SK-N-DZ (cell line): ENCODE results near the gene PPP2R1B.
"Not testable (repeated sequence)": the region's sequence is repeated elsewhere in the genome, so short reads cannot be mapped to it uniquely, and the experiment has no call there.

Experiments used
- DNase-seq: peaks from one replicate; pipeline ENCODE4 v3.0.0-alpha.2; 2015; ENCODE audit warnings: low spot score

The PPP2R1B gene

GRCh38 chr11:111726301-111726713 is 39.9 kb downstream of the PPP2R1B start:
- DNase-seq = no peak

- no peak for DNase-seq
Measured at GRCh38 chr11:111725621-111726020, 40.6 kb downstream of the PPP2R1B start.

DNA sequence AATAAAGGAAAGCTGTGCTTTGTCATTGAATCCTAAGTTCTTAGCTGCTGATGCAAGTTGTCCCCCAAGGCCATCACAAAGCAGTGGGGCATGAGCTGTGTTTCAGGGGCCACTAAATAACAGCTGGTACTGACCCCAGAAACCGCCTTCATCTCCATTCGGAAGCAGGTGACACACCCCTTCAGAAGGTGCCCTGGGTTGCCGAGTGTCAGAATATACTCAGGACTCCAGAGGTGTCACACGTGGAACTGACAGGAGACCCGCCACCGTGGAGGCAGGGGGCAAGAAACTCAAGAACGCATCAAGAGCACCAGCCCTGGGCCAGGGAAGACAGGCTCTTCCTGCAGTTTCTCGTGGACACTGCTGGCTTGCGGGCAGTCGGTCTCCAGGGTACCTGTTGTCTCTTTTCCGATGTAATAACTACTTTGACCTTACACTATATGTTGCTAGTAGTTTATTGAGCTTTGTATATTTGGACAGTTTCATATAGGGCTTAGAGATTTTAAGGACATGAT is 41.5 kb downstream of the PPP2R1B start:
- no peak for DNase-seq

DNA sequence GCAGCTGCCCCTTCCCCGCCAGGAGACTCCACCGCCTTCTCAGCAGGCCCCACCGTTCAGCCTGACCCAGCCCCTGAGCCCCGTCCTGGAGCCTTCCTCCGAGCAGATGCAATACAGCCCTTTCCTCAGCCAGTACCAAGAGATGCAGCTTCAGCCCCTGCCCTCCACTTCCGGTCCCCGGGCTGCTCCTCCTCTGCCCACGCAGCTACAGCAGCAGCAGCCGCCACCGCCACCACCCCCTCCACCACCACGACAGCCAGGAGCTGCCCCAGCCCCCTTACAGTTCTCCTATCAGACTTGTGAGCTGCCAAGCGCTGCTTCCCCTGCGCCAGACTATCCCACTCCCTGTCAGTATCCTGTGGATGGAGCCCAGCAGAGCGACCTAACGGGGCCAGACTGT is 42.6 kb downstream of the PPP2R1B start:
- no peak for DNase-seq

DNA sequence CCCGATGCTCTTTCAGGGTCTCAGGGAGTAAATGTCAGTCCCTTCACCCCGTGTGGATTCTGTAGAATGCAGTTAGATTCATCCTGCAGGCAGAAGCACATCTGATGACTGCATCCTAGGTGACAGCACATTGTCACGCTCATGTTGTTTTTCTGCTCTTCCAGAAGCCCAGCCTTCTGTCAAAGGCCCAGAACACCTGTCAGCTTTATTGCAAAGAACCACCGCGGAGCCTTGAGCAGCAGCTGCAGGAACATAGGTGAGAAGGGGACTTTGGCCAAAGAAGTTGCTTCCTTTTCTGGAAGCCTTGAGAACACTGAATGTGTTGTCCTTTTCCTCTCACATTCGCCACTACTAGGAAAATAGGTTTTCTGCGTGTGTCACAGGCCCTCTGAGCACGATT is 43.7 kb downstream of the PPP2R1B start:
- DNase-seq = no peak

GRCh38 chr11:111720801-111721494 is 45.2 kb downstream of the PPP2R1B start:
- DNase-seq = no peak

DNA sequence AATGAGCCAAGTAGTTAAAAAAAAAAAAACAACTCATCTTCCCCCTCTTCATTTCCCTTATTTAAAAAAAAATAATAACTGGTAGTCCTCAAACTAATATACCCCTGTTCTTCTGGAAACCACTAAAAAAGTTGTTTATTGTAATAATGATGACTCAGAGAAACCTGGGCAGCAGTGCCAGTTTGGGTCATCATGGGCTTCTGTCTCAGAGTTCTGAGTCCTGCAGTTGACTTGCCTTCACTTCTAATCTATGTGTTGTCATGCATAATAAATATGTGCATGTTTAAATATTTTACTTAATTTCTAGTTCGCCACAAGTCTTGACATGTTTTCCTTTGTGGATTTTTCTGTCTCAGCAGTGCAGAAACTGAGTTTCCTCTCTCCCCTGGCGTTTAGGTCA is 46.8 kb downstream of the PPP2R1B start:
- DNase-seq = no peak

DNA sequence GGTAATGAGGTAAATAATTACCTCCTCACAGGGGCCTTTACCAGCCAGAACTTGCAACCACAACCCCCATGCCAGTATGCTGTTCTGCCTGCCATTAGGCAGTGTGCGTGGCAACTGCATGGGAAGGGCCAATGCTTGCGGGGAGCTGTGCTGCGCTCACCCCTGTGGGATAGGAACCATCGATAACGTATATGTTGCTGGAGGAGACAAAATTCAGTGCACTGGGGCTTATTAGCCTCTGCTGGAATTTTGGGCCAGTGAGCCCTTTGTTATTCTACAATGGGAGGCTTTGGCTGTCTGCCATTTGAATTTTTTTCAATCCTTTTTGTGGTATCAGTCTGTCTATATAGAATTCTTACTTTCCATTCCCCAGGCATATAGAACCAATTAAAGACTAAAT is 47.3 kb downstream of the PPP2R1B start:
- DNase-seq = no peak

DNA sequence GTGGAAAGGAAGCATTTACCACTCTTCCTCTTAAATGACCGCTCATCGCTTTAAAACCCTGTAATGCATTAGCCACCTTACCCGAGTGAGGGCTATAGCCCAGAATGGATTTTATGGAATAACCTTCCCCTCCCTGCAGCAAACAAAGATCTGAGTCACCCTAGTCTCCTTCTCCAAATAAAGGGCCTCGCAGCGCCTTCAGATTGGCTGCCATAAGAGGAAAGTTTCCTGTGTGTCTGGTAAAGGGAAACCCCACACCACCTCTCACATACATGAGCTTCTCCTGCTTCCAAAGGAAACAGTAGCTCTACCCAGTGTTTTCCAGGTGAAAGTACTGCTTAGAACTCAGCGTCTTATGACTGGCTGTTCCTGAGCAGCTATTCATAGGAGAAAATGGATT is 47.8 kb downstream of the PPP2R1B start:
- no peak for DNase-seq

DNA sequence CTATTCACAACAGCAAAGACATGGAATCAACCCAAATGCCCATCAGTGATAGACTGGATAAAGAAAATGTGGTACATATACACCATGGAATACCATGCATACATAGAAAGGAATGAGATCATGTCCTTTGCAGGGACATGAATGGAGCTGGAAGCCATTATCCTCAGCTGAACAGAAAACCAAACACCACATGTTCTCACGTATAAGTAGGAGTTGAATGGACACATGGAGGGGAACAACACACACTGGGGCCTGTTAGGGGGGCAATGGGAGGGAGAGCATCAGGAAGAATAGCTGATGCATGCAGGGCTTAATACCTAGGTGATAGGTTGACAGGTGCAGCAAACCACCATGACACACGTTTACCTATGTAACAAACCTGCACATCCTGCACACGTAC is 48.5 kb downstream of the PPP2R1B start:
- DNase-seq = not testable (repeated sequence)

- DNase-seq = no peak
Measured at GRCh38 chr11:111715142-111715816, 50.9 kb downstream of the PPP2R1B start.

- no peak for DNase-seq
Measured at GRCh38 chr11:111714522-111714921, 51.7 kb downstream of the PPP2R1B start.

DNA sequence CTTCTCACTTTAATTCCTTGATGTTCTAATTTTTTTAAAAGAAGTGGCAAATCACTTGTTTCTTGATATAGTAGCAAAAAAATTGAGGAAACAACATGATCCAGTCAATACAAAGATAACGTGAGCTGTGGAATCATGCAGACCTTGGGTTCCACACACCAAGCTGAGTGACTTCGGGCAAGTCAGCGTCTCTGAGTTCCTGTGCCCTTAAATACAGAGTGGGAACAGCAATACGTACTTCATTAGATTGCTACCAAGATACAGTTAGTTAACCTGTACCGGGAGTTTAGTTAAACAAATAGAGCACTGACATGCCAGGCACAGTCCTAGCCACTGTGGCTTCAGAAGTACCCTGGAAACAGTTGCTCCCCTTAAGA is 58.5 kb downstream of the PPP2R1B start:
- DNase-seq = no peak

- DNase-seq = no peak
Measured at GRCh38 chr11:111707039-111707690, 59.0 kb downstream of the PPP2R1B start.

DNA sequence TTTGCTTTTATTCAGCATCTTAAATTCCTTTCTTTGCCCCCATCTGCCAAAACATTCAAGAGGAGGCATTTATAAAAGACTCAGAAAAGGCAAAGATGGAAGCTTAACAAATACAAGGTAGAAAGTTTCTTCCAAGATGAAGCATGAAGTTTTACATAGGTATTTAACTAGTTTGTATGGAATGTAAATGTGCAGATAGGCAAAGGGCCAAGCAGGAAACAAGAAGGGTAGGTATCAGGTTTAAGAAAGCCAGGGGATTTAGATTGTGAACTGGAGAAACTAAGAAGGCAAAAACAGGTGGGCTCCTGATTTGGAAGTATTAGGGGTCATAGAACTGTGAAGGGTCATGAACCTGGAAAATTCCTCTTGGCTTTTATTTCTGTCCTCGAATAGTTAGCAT is 62.6 kb downstream of the PPP2R1B start:
- no peak for DNase-seq

GRCh38 chr11:111702623-111703022 is 63.6 kb downstream of the PPP2R1B start:
- no peak for DNase-seq

DNA sequence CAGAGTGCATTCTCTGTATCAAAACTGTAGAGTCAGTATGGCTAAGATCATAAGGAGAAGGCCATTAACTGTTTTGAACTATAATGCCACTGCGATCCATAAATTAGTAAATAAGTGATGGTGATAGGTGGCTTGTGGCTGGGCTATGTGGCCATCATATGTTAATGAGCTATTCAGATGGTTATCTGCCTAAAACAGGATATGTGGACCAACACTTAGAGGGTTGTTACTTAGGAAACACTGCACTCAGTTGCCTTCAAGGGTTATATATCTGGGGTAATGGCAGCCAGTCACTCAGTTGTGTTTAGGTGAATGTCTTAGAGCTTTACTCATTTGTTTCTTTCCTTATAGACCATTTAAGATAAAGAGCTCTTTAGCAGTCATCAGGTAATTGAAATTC is 66.0 kb downstream of the PPP2R1B start:
- no peak for DNase-seq

DNA sequence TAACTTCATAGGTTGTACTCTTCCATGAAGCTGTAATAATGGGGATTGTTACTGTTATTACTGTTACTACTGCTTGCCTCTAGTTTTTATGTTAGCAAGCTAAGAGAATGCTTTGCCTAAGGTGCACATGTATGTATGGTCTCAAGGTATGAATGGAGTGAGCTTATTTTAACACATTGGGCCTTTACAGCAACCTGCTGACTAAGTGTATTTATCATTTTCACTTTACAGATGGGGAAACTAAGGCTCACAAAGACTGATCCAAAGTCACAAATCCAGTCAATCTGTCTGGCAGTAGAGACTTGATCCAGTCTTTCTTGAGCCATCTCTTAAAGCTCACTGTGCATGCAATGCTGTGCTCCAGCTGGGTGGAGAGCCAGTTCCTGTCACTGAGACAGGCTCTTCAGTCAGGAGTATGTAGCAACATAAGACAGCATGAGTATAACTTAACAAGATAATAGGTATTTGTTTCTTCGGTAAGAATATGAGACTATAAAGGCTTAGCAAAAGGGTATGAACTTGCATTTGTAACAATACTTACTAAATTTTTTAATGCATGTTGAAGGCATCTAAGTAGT is 66.5 kb downstream of the PPP2R1B start:
- DNase-seq = no peak

DNA sequence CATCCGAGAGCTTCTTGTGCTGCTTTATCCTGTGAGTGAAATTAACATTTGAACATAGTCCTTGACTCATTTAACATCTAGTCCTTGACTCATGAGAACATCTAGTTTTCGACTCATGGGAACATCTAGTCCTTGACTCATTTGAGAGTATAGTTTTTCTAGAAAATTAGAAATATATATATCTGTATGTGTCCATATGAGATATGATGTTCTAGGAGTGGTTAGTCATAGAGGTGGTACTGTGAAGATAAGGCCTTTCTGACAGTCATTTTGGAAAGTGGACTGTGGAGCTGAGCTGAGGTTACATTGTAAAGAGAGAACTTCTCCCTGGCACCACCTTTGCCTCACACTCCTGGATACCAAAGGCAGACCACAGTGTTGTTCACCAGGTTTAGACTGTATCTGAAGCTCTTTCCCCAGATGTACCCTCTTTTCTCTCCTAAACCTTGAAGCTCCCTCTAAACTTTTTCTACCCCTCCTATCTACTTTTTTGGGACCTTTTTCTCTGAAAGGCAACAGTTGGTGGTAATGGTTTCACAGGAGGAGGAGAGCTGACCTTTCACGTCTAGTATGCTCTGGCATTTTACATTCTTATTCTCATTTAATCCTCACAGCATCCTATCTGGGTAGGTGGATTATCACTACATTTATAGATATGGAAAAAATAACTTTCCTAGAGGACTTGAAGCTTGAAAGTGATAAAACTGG is 67.2 kb downstream of the PPP2R1B start:
- DNase-seq = no peak

GRCh38 chr11:111697933-111698371 is 68.2 kb downstream of the PPP2R1B start:
- no peak for DNase-seq

GRCh38 chr11:111696556-111696955 is 69.6 kb downstream of the PPP2R1B start:
- no peak for DNase-seq

- no peak for DNase-seq
Measured at GRCh38 chr11:111694851-111695250, 71.3 kb downstream of the PPP2R1B start.
